H9 (cell line): Measurements from ENCODE around the gene ESPNL. TPM values are rescaled to one million over a fixed set of nuclear protein-coding genes. Genes with fewer than 3 reads are reported as not detected.

Source experiments
- DNase-seq: peaks from one replicate; pipeline ENCODE4 v3.0.0-alpha.2; 2017
- H2AFZ ChIP-seq: one replicate; pipeline ENCODE4 v1.6.1; 2013; ENCODE audit warnings: mild to moderate bottlenecking, low read length, control low read depth, moderate library complexity
- H2AK5ac ChIP-seq: 2 replicates; pipeline ENCODE4 v1.6.1; 2013; ENCODE audit warnings: low read length, control low read depth, mixed read lengths; ENCODE audit not compliant: insufficient read length
- H2BK120ac ChIP-seq: one replicate; pipeline ENCODE4 v1.6.1; 2013; ENCODE audit warnings: low read depth, mild to moderate bottlenecking, low read length, control low read depth, inconsistent platforms; ENCODE audit not compliant: poor library complexity, severe bottlenecking
- H2BK12ac ChIP-seq: 2 replicates; pipeline ENCODE4 v1.6.1; 2013; ENCODE audit warnings: low read length, control low read depth, mixed read lengths, low read depth; ENCODE audit not compliant: insufficient read length
- H2BK15ac ChIP-seq: 2 replicates; pipeline ENCODE4 v1.6.1; 2013; ENCODE audit warnings: low read depth, low read length, control low read depth
- H2BK20ac ChIP-seq: one replicate; pipeline ENCODE4 v1.6.1; 2013; ENCODE audit warnings: low read depth, mild to moderate bottlenecking, low read length, control low read depth, inconsistent platforms; ENCODE audit not compliant: poor library complexity, severe bottlenecking
- H2BK5ac ChIP-seq: 2 replicates; pipeline ENCODE4 v1.6.1; 2013; ENCODE audit warnings: low read length, control low read depth, mixed read lengths; ENCODE audit not compliant: insufficient read length
- H3K14ac ChIP-seq: 2 replicates; pipeline ENCODE4 v1.6.1; 2013; ENCODE audit warnings: low read length, control low read depth; ENCODE audit not compliant: insufficient read depth
- H3K18ac ChIP-seq: 2 replicates; pipeline ENCODE4 v1.6.1; 2013; ENCODE audit warnings: low read depth, mild to moderate bottlenecking, mixed read lengths, low read length, control low read depth; ENCODE audit not compliant: insufficient read length
- H3K23ac ChIP-seq: 2 replicates; pipeline ENCODE4 v1.6.1; 2013; ENCODE audit warnings: low read length, control low read depth, mixed read lengths, low read depth; ENCODE audit not compliant: insufficient read length
- H3K23me2 ChIP-seq: 2 replicates; pipeline ENCODE4 v1.6.1; 2013; ENCODE audit warnings: low read depth, mild to moderate bottlenecking, mixed read lengths, low read length, control low read depth; ENCODE audit not compliant: insufficient read length, poor library complexity, severe bottlenecking
- H3K27ac ChIP-seq: 2 replicates; pipeline ENCODE4 v1.5.1; 2013; ENCODE audit warnings: low read length, control low read depth, mixed read lengths, low read depth; ENCODE audit not compliant: insufficient read length
- H3K27me3 ChIP-seq: 2 replicates; pipeline ENCODE4 v1.6.1; 2013; ENCODE audit warnings: low read length, control low read depth, inconsistent platforms; ENCODE audit not compliant: insufficient read depth
- H3K4ac ChIP-seq: 2 replicates; pipeline ENCODE4 v1.6.1; 2013; ENCODE audit warnings: low read depth, mild to moderate bottlenecking, control low read depth, inconsistent platforms, low read length, moderate library complexity
- H3K4me1 ChIP-seq: 2 replicates; pipeline ENCODE4 v1.6.1; 2013; ENCODE audit warnings: low read length, control low read depth, inconsistent platforms; ENCODE audit not compliant: insufficient read depth
- H3K4me2 ChIP-seq: 2 replicates; pipeline ENCODE4 v1.6.1; 2013; ENCODE audit warnings: low read length, control low read depth, mixed read lengths; ENCODE audit not compliant: insufficient read length, insufficient read depth
- H3K56ac ChIP-seq: 2 replicates; pipeline ENCODE4 v1.6.1; 2013; ENCODE audit warnings: low read depth, mild to moderate bottlenecking, mixed read lengths, low read length, control low read depth; ENCODE audit not compliant: insufficient read length
- H3K79me1 ChIP-seq: 2 replicates; pipeline ENCODE4 v1.6.1; 2013; ENCODE audit warnings: low read depth, mild to moderate bottlenecking, moderate library complexity, low read length, control low read depth, inconsistent platforms; ENCODE audit not compliant: insufficient read depth, poor library complexity, severe bottlenecking
- H3K79me2 ChIP-seq: 2 replicates; pipeline ENCODE4 v1.6.1; 2013; ENCODE audit warnings: low read length, control low read depth, inconsistent platforms; ENCODE audit not compliant: insufficient read depth
- H3K9ac ChIP-seq: 2 replicates; pipeline ENCODE4 v1.6.1; 2013; ENCODE audit warnings: low read length, control low read depth, mixed read lengths; ENCODE audit not compliant: insufficient read length; ENCODE audit errors: extremely low read depth
- H3K9me3 ChIP-seq: one replicate; pipeline ENCODE4 v1.6.1; 2013; ENCODE audit warnings: low read depth, low read length, inconsistent platforms; ENCODE audit not compliant: control insufficient read depth
- H3T11ph ChIP-seq: one replicate; pipeline ENCODE4 v1.6.1; 2013; ENCODE audit warnings: mild to moderate bottlenecking, low read length, control low read depth, inconsistent platforms
- H4K20me1 ChIP-seq: one replicate; pipeline ENCODE4 v1.6.1; 2013; ENCODE audit not compliant: control insufficient read depth, insufficient read length, insufficient read depth
- H4K5ac ChIP-seq: 2 replicates; pipeline ENCODE4 v1.6.1; 2013; ENCODE audit warnings: low read depth, mild to moderate bottlenecking, mixed read lengths, low read length, control low read depth; ENCODE audit not compliant: insufficient read length
- H4K8ac ChIP-seq: replicated peaks from 2 replicates; pipeline ENCODE4 v1.6.1; 2013; ENCODE audit warnings: low read length, control low read depth, mixed read lengths, low read depth; ENCODE audit not compliant: insufficient read length
- H4K91ac ChIP-seq: 2 replicates; pipeline ENCODE4 v1.6.1; 2013; ENCODE audit warnings: low read depth, mild to moderate bottlenecking, moderate library complexity, mixed read lengths, low read length, control low read depth; ENCODE audit not compliant: insufficient read length
- H3K27ac Mint-ChIP-seq, 3 experiments: 2 replicates in 2 of 3; 3 replicates in 1 of 3; pipeline ENCODE4 v1.8.0; 2020 to 2021; ENCODE audit warnings: mixed read lengths in 3 of 3, mild to moderate bottlenecking in 1 of 3, moderate library complexity in 1 of 3
- H3K27me3 Mint-ChIP-seq: 2 replicates; pipeline ENCODE4 v1.8.0; 2021; ENCODE audit warnings: low read depth, mild to moderate bottlenecking, moderate library complexity, mixed read lengths
- H3K36me3 Mint-ChIP-seq, 3 experiments: 2 replicates in 2 of 3; 3 replicates in 1 of 3; pipeline ENCODE4 v1.8.0; 2020 to 2021; ENCODE audit warnings: low read depth in 3 of 3, mixed read lengths in 3 of 3; ENCODE audit not compliant: insufficient read depth in 1 of 3
- H3K4me1 Mint-ChIP-seq, 2 experiments: 2 replicates each; pipeline ENCODE4 v1.8.0; 2020; ENCODE audit warnings: mixed read lengths in 2 of 2
- H3K4me3 Mint-ChIP-seq, 2 experiments: 2 replicates in 1 of 2; 3 replicates in 1 of 2; pipeline ENCODE4 v1.8.0; 2020 to 2021; ENCODE audit warnings: mild to moderate bottlenecking in 2 of 2, mixed read lengths in 2 of 2, moderate library complexity in 1 of 2
- H3K9me3 Mint-ChIP-seq, 2 experiments: 2 replicates in 1 of 2; 3 replicates in 1 of 2; pipeline ENCODE4 v1.8.0; 2020; ENCODE audit warnings: mild to moderate bottlenecking in 2 of 2, mixed read lengths in 2 of 2, moderate library complexity in 1 of 2
- WGBS: extraction: QIAGEN DNeasy Blood & Tissue Kit; methylation state at CpG from one replicate; pipeline ENCODE4 v1.1.7; 2013; ENCODE audit warnings: missing lambda C conversion rate, low lambda C conversion rate, mixed read lengths; ENCODE audit not compliant: insufficient read length; ENCODE audit errors: extremely low coverage; 5-methylcytosine and 5-hydroxymethylcytosine counted together
- total RNA-seq: library from RNA; stranded (reverse); gene quantifications from 2 replicates; pipeline ENCODE4 v1.2.1, GENCODE V29; 2021
- TF ChIP-seq, protein P1 (sequence below): fragments of 200-600 bp; sonication (generic); conservative IDR thresholded peaks from 3 replicates; pipeline ENCODE4 v1.8.0; 2021; ENCODE audit warnings: antibody characterized with exemption, mild to moderate bottlenecking

Gene ESPNL
- total RNA-seq, 1 experiment from 2014 or later, result 0.17 TPM

DNA sequence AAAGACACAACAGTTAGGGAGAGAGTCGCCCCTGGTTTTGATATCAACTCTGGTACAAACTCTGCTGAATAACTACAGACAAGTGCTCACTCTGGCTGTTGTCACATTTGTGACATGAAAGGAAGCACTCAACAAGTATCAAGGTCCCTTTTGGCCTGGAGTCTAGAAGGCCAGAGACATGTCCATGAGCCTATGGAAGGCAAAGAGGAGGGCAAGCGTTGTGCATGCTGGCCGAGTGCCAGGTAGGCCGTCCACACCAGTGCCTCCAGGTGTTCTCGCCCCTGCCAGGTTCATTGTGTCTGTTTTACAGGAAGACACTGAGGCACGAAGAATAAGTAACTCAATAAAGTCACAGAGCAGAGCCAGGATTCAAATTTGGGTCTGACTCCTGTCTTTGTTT is 82.2 kb downstream of the ESPNL start:
- H3K9me3 ChIP-seq, result no peaks in the 10 kb centered on the region
- H4K91ac ChIP-seq, result no peak overlapping the region
- no peaks in the 10 kb centered on the region for H3K4me1 ChIP-seq
- H3K4ac ChIP-seq, result no peak overlapping the region
- H2BK15ac ChIP-seq, result no peak overlapping the region
- H3K4me2 ChIP-seq, result no peak overlapping the region
- no peak overlapping the region for H2BK5ac ChIP-seq
- no peak overlapping the region for H2BK20ac ChIP-seq
- no peaks in the 10 kb centered on the region for H3K27me3 Mint-ChIP-seq
- H2BK12ac ChIP-seq, result no peak overlapping the region
- no peaks in the 10 kb centered on the region for H4K20me1 ChIP-seq
- H4K8ac ChIP-seq, result no peak overlapping the region
- H3K18ac ChIP-seq, result no peak overlapping the region
- H4K5ac ChIP-seq, result no peak overlapping the region
- H3K9me3 Mint-ChIP-seq, result no peaks in the 10 kb centered on the region
- no peak overlapping the region for H3K27ac Mint-ChIP-seq
- no peak for DNase-seq
- no peak overlapping the region for H2BK120ac ChIP-seq
- TF ChIP-seq, protein P1, sequence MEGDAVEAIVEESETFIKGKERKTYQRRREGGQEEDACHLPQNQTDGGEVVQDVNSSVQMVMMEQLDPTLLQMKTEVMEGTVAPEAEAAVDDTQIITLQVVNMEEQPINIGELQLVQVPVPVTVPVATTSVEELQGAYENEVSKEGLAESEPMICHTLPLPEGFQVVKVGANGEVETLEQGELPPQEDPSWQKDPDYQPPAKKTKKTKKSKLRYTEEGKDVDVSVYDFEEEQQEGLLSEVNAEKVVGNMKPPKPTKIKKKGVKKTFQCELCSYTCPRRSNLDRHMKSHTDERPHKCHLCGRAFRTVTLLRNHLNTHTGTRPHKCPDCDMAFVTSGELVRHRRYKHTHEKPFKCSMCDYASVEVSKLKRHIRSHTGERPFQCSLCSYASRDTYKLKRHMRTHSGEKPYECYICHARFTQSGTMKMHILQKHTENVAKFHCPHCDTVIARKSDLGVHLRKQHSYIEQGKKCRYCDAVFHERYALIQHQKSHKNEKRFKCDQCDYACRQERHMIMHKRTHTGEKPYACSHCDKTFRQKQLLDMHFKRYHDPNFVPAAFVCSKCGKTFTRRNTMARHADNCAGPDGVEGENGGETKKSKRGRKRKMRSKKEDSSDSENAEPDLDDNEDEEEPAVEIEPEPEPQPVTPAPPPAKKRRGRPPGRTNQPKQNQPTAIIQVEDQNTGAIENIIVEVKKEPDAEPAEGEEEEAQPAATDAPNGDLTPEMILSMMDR, result no peak
- no peak overlapping the region for H3K56ac ChIP-seq
- no peaks in the 10 kb centered on the region for H3K79me2 ChIP-seq
- H3K23me2 ChIP-seq, result no peaks in the 10 kb centered on the region
- H3T11ph ChIP-seq, result no peak overlapping the region
- no peaks in the 10 kb centered on the region for H3K79me1 ChIP-seq
- no peak overlapping the region for H2AK5ac ChIP-seq
- no peak overlapping the region for H3K23ac ChIP-seq
- no peak overlapping the region for H3K14ac ChIP-seq
- no peak overlapping the region for H2AFZ ChIP-seq
- H3K36me3 Mint-ChIP-seq, result peaks cover 27 to 95% (median 86%) of the 10 kb centered on the region in 3 experiments; a peak in 6 of 7 replicates
- H3K27ac ChIP-seq, result no peak overlapping the region
- H3K4me3 Mint-ChIP-seq, result no peak overlapping the region
- no CpG with 5 or more reads among the region's 6 CpGs for WGBS
- no peaks in the 10 kb centered on the region for H3K27me3 ChIP-seq
- no peak overlapping the region for H3K9ac ChIP-seq
- no peaks in the 10 kb centered on the region for H3K4me1 Mint-ChIP-seq

Other genes with a start within 250 kb of the ESPNL start
- 0.63 and 0.75 TPM in 2 replicates for gene RAMP1, start 240.7 kb upstream of the ESPNL start, total RNA-seq
- 62.1 and 65.6 TPM in 2 replicates for gene UBE2F, start 133.3 kb upstream of the ESPNL start, total RNA-seq
- 53.4 and 55.3 TPM in 2 replicates for gene SCLY, start 39.3 kb upstream of the ESPNL start, total RNA-seq
- not detected in 2 replicates for gene KLHL30, start 38.3 kb downstream of the ESPNL start, total RNA-seq
- gene ERFE, start 58.6 kb downstream of the ESPNL start, total RNA-seq, result 2.0 and 2.1 TPM in 2 replicates
- 40.3 and 41.5 TPM in 2 replicates for gene ILKAP, start 103.4 kb downstream of the ESPNL start, total RNA-seq
- 27.1 and 27.7 TPM in 2 replicates for gene HES6, start 139.7 kb downstream of the ESPNL start, total RNA-seq
- 12.1 and 12.9 TPM in 2 replicates for gene PER2, start 188.3 kb downstream of the ESPNL start, total RNA-seq
- 12.9 and 16.4 TPM in 2 replicates for gene TRAF3IP1, start 220.2 kb downstream of the ESPNL start, total RNA-seq